ENCODE results near the gene HIBCH.

The HIBCH gene

DNA sequence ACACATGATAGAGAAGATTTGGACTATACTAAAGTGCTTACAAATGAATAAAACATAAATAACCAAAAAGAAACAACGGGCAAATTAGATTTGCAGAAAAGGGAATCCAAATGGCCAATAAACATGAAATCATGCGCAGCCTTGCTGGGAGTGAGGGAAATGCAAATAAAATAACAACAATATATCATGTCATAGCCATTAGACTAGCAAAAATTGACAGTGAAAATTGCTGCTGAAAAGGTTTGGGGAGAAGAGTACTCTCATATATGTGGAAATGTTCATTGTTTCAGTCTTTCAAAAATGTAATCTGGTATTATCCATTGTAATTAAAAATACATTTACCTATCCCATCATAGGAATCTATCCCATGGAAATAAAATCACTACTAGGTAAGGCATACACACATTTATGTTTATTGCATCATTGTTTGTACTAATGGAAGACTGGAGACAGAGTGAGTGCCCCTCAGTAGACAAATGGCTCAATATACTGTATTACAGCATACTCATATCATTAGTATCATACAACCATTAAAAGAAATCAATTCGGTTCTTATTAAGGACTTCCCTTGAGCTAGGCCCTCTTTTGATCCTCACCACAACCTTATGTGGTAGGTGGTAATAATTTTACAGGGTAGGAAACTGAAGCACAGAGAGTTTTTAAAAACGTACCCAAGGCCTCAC lies 163.0 kb downstream of the HIBCH start:
- Histone ChIP-seq H3K79me2 (ENCODE audit: insufficient read depth, low read length) (no peaks in the 10 kb centered on the region), H3K36me3 (ENCODE audit: insufficient read depth, low read length) (no peaks in the 10 kb centered on the region), H3K9ac (ENCODE audit: low read length) (no peak overlapping the region), H4K20me1 (ENCODE audit: insufficient read depth, low read length) (no peaks in the 10 kb centered on the region), H3K4me3 (ENCODE audit: low read depth, low read length, poor library complexity, severe bottlenecking) (no peak overlapping the region), H3K4me2 (ENCODE audit: low read length) (no peak overlapping the region), H2AFZ (ENCODE audit: low read length) (0 out of 2 replicates have a peak overlapping the region, but pooled peaks have one; percentile 25), H3K27me3 (ENCODE audit: insufficient read depth, low read length) (no peaks in the 10 kb centered on the region), H3K9me3 (ENCODE audit: low read length) (no peaks in the 10 kb centered on the region), H3K27ac (ENCODE audit: low read depth, low read length, poor library complexity, severe bottlenecking) (no peak overlapping the region), H3K4me1 (ENCODE audit: insufficient read depth, low read length, severe bottlenecking) (peaks cover 11% of the 10 kb centered on the region), H3F3A (ENCODE audit: insufficient read depth, low read length) (no peaks in the 10 kb centered on the region), H3K9me2 (ENCODE audit: low read depth, low read length) (no peaks in the 10 kb centered on the region)
- TF ChIP-seq, protein P1, sequence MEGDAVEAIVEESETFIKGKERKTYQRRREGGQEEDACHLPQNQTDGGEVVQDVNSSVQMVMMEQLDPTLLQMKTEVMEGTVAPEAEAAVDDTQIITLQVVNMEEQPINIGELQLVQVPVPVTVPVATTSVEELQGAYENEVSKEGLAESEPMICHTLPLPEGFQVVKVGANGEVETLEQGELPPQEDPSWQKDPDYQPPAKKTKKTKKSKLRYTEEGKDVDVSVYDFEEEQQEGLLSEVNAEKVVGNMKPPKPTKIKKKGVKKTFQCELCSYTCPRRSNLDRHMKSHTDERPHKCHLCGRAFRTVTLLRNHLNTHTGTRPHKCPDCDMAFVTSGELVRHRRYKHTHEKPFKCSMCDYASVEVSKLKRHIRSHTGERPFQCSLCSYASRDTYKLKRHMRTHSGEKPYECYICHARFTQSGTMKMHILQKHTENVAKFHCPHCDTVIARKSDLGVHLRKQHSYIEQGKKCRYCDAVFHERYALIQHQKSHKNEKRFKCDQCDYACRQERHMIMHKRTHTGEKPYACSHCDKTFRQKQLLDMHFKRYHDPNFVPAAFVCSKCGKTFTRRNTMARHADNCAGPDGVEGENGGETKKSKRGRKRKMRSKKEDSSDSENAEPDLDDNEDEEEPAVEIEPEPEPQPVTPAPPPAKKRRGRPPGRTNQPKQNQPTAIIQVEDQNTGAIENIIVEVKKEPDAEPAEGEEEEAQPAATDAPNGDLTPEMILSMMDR (IDR thresholded peaks at IDR 0.05; ENCODE audit: low read length), result no peak
- TF ChIP-seq EZH2 (IDR thresholded peaks at IDR 0.05; ENCODE audit: borderline replicate concordance, low read length), result no peak
